CD14-positive monocyte (primary cell): ENCODE data around the gene COL4A5. TPM values are rescaled to one million over a fixed set of nuclear protein-coding genes. Genes with fewer than 3 reads are reported as not detected.

Experiments
- DNase-seq, 3 donors: peaks; one replicate each; pipeline ENCODE4 v3.0.0-alpha.2; 2011 to 2022
- H2AFZ ChIP-seq: 2 replicates; pipeline ENCODE4 v1.6.0; 2012; ENCODE audit warnings: mild to moderate bottlenecking, low read depth, low read length, inconsistent platforms; ENCODE audit not compliant: insufficient read depth, poor library complexity, severe bottlenecking
- H3K27ac ChIP-seq, 2 donors: 1 replicate in 1 of 2; 2 replicates in 1 of 2; pipeline ENCODE4 v1.5.1; 2012 to 2013; ENCODE audit warnings: low read length in 2 of 2, control low read depth in 1 of 2, inconsistent platforms in 1 of 2, low read depth in 1 of 2, mild to moderate bottlenecking in 1 of 2
- H3K27me3 ChIP-seq, 2 donors: one replicate each; pipeline versions ENCODE4 v1.6.0 to v1.6.1; 2011 to 2013; ENCODE audit warnings: low read length in 2 of 2; ENCODE audit not compliant: control insufficient read depth in 2 of 2, insufficient read depth in 2 of 2
- H3K36me3 ChIP-seq, 2 donors: replicated peaks in 1 of 2; 1 replicate in 1 of 2; 2 replicates in 1 of 2; pipeline versions ENCODE4 v1.5.1 to v1.6.1; 2012 to 2013; ENCODE audit warnings: low read length in 2 of 2, control low read depth in 1 of 2, inconsistent platforms in 1 of 2, mild to moderate bottlenecking in 1 of 2; ENCODE audit not compliant: insufficient read depth in 2 of 2, control insufficient read depth in 1 of 2
- H3K4me1 ChIP-seq, 2 donors: 1 replicate in 1 of 2; 2 replicates in 1 of 2; pipeline versions ENCODE4 v1.5.1 to v1.6.1; 2012 to 2013; ENCODE audit warnings: low read length in 2 of 2, control low read depth in 1 of 2, inconsistent platforms in 1 of 2, mild to moderate bottlenecking in 1 of 2, moderate library complexity in 1 of 2; ENCODE audit not compliant: insufficient read depth in 2 of 2, control insufficient read depth in 1 of 2
- H3K4me2 ChIP-seq: replicated peaks from 2 replicates; pipeline ENCODE3; 2012; ENCODE audit warnings: low read length, moderate library complexity, mild to moderate bottlenecking; ENCODE audit not compliant: poor library complexity, severe bottlenecking; ENCODE audit errors: extremely low read depth
- H3K4me3 ChIP-seq, 3 experiments: fragments of 200-600 bp in 1 of 3; sonication (generic) in 1 of 3; replicated peaks in 1 of 3; 1 replicate in 2 of 3; 2 replicates in 1 of 3; pipeline ENCODE4 v1.5.1; 2011 to 2013; ENCODE audit warnings: low read length in 3 of 3, mild to moderate bottlenecking in 3 of 3, control low read depth in 2 of 3, low read depth in 2 of 3, inconsistent platforms in 1 of 3, moderate library complexity in 1 of 3
- H3K79me2 ChIP-seq: 2 replicates; pipeline ENCODE4 v1.6.0; 2012; ENCODE audit warnings: mild to moderate bottlenecking, control low read depth, inconsistent platforms, low read length, moderate library complexity; ENCODE audit not compliant: insufficient read depth
- H3K9ac ChIP-seq: 2 replicates; pipeline ENCODE4 v1.6.0; 2017; ENCODE audit warnings: low read length, mild to moderate bottlenecking; ENCODE audit not compliant: insufficient read depth, poor library complexity, severe bottlenecking
- H3K9me3 ChIP-seq, 2 donors: replicated peaks in 1 of 2; 1 replicate in 1 of 2; 2 replicates in 1 of 2; pipeline versions ENCODE4 v1.5.1 to v1.6.1; 2012 to 2013; ENCODE audit warnings: low read length in 2 of 2, control low read depth in 1 of 2; ENCODE audit not compliant: control insufficient read depth in 1 of 2, insufficient read depth in 1 of 2
- H4K20me1 ChIP-seq: 2 replicates; pipeline ENCODE4 v1.6.0; 2012; ENCODE audit warnings: mild to moderate bottlenecking, low read length, control low read depth, moderate library complexity; ENCODE audit not compliant: insufficient read depth
- H3K27ac Mint-ChIP-seq, 7 donors: one replicate each; pipeline ENCODE4 v1.8.0; 2020; ENCODE audit warnings: mild to moderate bottlenecking in 7 of 7, mixed read lengths in 7 of 7, moderate library complexity in 6 of 7, inconsistent platforms in 2 of 7
- H3K27me3 Mint-ChIP-seq, 3 donors: one replicate each; pipeline ENCODE4 v1.8.0; 2021 to 2022; ENCODE audit warnings: low read depth in 3 of 3, mild to moderate bottlenecking in 3 of 3, mixed read lengths in 3 of 3, moderate library complexity in 3 of 3, inconsistent platforms in 1 of 3
- H3K36me3 Mint-ChIP-seq, 2 donors: one replicate each; pipeline ENCODE4 v1.8.0; 2020; ENCODE audit warnings: mixed read lengths in 2 of 2, inconsistent platforms in 1 of 2, mild to moderate bottlenecking in 1 of 2
- H3K4me1 Mint-ChIP-seq: one replicate; pipeline ENCODE4 v1.8.0; 2020; ENCODE audit warnings: mild to moderate bottlenecking, mixed read lengths
- H3K4me3 Mint-ChIP-seq, 2 donors: one replicate each; pipeline ENCODE4 v1.8.0; 2020; ENCODE audit warnings: mild to moderate bottlenecking in 2 of 2, mixed read lengths in 2 of 2, moderate library complexity in 1 of 2
- H3K9me3 Mint-ChIP-seq, 7 donors: one replicate each; pipeline ENCODE4 v1.8.0; 2020 to 2022; ENCODE audit warnings: mixed read lengths in 7 of 7, mild to moderate bottlenecking in 6 of 7, moderate library complexity in 6 of 7, inconsistent platforms in 2 of 7
- WGBS: methylation state at CpG from one replicate; pipeline ENCODE4 v1.1.5; 2013; ENCODE audit warnings: missing lambda C conversion rate; ENCODE audit not compliant: insufficient coverage; 5-methylcytosine and 5-hydroxymethylcytosine counted together
- intact Hi-C, 2 donors: fragments of 100-400 bp; cut with micrococcal nuclease; formaldehyde crosslinking; loops; one replicate each; pipeline versions ENCODE4 v1.15.0 to v1.15.1; 2023
- polyA plus RNA-seq, 3 donors: library from polyadenylated mRNA; depleted of rRNA in 1 of 3; unstranded in 2 of 3; stranded (reverse) in 1 of 3; fragments of 300-500 nt in 2 of 3; fragments of >200 nt in 1 of 3; fragmentation: Illumina TruSeq in 2 of 3; gene quantifications; 1 replicate in 2 of 3; 2 replicates in 1 of 3; pipeline ENCODE4 v1.2.3, GENCODE V29; 2012 to 2021
- TF ChIP-seq, protein P1 (sequence below): fragments of 200-600 bp; IDR thresholded peaks from one replicate; pipeline ENCODE4 v1.8.0; 2022; ENCODE audit warnings: antibody characterized with exemption, mild to moderate bottlenecking

Gene COL4A5
- polyA plus RNA-seq, 3 donors = not detected

DNA sequence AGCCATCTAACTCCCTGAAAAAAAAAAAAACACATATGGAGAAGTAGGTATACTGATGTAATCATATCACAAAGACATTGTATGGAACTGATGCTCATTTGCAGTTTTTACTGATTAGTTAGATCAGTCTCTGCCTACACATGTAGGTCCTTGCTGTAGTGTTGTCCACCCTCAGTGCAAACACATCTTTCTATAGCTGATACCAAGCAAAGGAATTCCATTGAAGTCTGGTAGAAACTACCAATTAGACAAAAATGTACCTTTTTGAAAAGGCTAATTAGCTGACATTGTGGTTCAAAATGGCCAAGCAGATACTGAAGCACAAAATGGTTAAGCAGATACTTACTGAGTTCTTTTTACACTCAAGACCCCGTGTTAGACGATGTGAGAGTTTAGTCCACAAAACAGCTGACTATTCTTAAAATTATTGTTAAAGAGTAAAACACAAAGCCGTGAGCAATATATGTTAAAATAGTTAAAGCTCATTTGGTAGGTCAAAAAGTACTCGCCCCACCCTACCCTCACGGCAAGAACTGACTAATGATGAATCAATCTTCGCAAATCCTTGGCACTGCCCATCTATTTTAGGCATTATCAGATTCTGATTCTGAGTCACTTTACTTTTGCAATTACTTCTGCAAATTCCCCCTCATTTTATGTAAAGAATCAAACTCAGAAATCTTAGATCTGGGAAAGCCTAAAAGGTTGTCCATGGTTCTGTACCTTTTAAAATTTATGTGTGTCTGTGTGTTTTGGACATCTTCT is 41.8 kb upstream of the COL4A5 start:
- TF ChIP-seq, protein P1, sequence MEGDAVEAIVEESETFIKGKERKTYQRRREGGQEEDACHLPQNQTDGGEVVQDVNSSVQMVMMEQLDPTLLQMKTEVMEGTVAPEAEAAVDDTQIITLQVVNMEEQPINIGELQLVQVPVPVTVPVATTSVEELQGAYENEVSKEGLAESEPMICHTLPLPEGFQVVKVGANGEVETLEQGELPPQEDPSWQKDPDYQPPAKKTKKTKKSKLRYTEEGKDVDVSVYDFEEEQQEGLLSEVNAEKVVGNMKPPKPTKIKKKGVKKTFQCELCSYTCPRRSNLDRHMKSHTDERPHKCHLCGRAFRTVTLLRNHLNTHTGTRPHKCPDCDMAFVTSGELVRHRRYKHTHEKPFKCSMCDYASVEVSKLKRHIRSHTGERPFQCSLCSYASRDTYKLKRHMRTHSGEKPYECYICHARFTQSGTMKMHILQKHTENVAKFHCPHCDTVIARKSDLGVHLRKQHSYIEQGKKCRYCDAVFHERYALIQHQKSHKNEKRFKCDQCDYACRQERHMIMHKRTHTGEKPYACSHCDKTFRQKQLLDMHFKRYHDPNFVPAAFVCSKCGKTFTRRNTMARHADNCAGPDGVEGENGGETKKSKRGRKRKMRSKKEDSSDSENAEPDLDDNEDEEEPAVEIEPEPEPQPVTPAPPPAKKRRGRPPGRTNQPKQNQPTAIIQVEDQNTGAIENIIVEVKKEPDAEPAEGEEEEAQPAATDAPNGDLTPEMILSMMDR = no peak
- no peaks in the 10 kb centered on the region for H3K9me3 ChIP-seq
- no peak overlapping the region for H3K4me3 ChIP-seq
- intact Hi-C loops = no loop called here
- no peak overlapping the region for H3K4me2 ChIP-seq
- WGBS = no CpG with 5 or more reads among the region's 6 CpGs
- Mint-ChIP-seq H3K27me3 (peaks cover 0 to 2% (median 0%) of the 10 kb centered on the region in 3 donors), H3K9me3 (peaks cover 0 to 2% (median 0%) of the 10 kb centered on the region in 7 donors), H3K4me3 (no peak overlapping the region), H3K36me3 (no peaks in the 10 kb centered on the region), H3K27ac (no peak overlapping the region), H3K4me1 (no peaks in the 10 kb centered on the region)
- H3K79me2 ChIP-seq = no peaks in the 10 kb centered on the region
- H3K9ac ChIP-seq = no peak overlapping the region
- no peak overlapping the region for H3K27ac ChIP-seq
- no peak overlapping the region for H2AFZ ChIP-seq
- no peaks in the 10 kb centered on the region for H4K20me1 ChIP-seq
- no peaks in the 10 kb centered on the region for H3K36me3 ChIP-seq
- DNase-seq = no peak
- H3K27me3 ChIP-seq = no peaks in the 10 kb centered on the region
- no peaks in the 10 kb centered on the region for H3K4me1 ChIP-seq

DNA sequence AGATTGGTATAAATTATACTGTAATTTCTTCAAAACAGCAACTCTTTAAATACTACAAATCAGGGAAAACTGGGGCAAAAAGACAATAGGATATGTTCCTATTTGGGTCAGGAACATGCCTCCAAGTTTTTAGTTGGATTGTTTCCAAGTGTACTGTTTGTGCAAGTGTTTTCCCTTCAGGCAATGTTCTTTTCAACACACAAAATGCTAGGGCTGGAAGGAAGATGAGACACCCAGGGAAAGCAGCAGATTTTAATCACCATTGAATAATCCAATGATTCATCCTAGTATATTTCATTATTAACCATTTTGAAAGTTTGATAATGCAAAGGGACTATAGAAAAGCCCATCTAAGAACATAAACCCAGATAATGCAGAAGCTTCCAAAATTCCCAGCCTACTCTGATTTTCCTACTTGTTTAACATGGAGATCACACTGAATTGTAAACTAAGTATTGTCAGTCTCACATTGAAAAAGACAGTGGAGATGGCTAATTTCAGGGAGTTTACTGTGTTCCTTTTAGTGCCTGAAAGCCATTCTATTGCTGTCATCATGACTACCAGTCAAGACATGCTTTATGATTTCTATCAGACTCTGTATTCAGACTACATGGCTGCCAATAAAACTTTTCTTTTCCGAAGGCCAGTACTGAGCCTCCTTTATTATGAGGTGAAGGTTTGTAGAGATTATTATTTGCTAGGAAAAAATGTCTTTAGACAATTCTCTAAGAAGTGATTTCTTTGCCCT is 40.0 kb upstream of the COL4A5 start:
- no peak for DNase-seq
- Histone ChIP-seq H3K27ac (no peak overlapping the region), H4K20me1 (no peaks in the 10 kb centered on the region), H3K36me3 (no peaks in the 10 kb centered on the region), H3K4me3 (no peak overlapping the region), H2AFZ (no peak overlapping the region), H3K4me2 (no peak overlapping the region), H3K79me2 (no peaks in the 10 kb centered on the region), H3K27me3 (no peaks in the 10 kb centered on the region), H3K9ac (no peak overlapping the region), H3K4me1 (no peaks in the 10 kb centered on the region), H3K9me3 (no peaks in the 10 kb centered on the region)
- TF ChIP-seq, protein P1 = no peak
- Mint-ChIP-seq H3K36me3 (no peaks in the 10 kb centered on the region), H3K27ac (no peak overlapping the region), H3K9me3 (no peaks in the 10 kb centered on the region), H3K27me3 (peaks cover 0 to 2% (median 0%) of the 10 kb centered on the region in 3 donors), H3K4me1 (no peaks in the 10 kb centered on the region), H3K4me3 (no peak overlapping the region)
- intact Hi-C loops = no loop called here
- WGBS = no CpG with 5 or more reads among the region's 1 CpG
